NCI-H774 (cell line): ENCODE measurements around the gene PCSK7.

ENCODE experiments used
- DNase-seq: peaks from one replicate; lab custom pipeline; 2025; lab: John Stamatoyannopoulos, UW

PCSK7 gene

GRCh38 chr11:117160826-117161225 lies 71.0 kb downstream of the PCSK7 start:
- no peak for DNase-seq

DNA sequence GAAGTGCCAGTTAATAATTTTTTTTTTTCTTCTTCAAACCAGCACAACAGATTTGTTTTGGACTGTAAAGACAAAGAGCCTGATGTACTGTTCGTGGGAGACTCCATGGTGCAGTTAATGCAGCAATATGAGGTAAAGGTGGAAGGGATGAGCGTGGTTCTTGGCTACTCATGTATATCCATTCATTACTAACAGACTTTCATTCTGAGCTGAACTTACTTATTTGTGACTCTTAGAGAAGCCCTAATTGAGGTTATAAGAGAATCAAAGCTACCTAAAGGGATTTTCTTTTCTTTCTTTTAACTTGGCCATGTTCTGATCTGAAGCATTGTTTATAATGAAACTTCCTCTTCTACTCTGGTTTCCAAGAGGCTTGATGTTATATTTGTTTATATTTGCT lies 72.0 kb downstream of the PCSK7 start:
- no peak for DNase-seq

DNA sequence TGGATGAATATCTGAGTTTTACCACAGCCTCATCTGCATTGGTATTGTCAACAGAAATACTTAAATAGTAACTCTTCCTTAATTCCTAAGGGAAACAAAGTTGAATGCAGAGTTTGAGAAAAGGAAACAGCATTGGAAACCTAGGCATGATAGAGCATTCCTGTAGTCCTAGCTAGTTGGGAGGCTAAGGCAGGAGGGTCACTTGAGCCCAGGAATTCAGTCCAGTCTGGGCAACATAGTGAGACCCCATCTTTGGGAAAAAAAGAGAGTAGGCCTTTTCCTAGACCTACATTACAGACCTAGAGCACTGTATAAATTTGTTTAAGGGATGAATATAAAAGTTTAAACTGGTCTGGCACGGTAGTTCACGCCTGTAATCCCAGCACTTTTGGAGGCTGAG lies 74.4 kb downstream of the PCSK7 start:
- DNase-seq: no peak

DNA sequence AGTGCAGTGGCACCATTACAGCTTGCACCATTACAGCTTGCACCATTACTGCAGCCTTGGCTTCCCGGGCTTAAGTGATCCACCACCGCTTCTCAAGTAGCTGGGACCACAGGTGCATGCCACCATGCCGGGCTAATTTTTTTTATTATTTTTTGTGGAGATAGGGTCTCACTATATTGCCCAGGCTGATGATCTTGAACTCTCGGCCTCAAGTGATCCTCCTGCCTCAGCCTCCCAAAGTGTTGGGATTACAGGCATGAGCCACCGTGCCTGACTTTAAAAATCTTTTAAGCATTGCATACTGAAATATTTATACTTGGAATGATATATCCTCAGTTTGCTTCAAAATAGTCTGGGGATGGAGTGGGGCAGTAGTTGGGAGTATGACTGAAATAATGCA lies 77.4 kb downstream of the PCSK7 start:
- DNase-seq: no peak
